H9 (cell line): Measurements from ENCODE around the gene FGF22. TPM values are rescaled to one million over a fixed set of nuclear protein-coding genes. Genes with fewer than 3 reads are reported as not detected.

Experiments
- DNase-seq: peaks from one replicate; pipeline ENCODE4 v3.0.0-alpha.2; 2017
- H2AFZ ChIP-seq: one replicate; pipeline ENCODE4 v1.6.1; 2013; ENCODE audit warnings: mild to moderate bottlenecking, low read length, control low read depth, moderate library complexity
- H2AK5ac ChIP-seq: 2 replicates; pipeline ENCODE4 v1.6.1; 2013; ENCODE audit warnings: low read length, control low read depth, mixed read lengths; ENCODE audit not compliant: insufficient read length
- H2BK120ac ChIP-seq: one replicate; pipeline ENCODE4 v1.6.1; 2013; ENCODE audit warnings: low read depth, mild to moderate bottlenecking, low read length, control low read depth, inconsistent platforms; ENCODE audit not compliant: poor library complexity, severe bottlenecking
- H2BK12ac ChIP-seq: 2 replicates; pipeline ENCODE4 v1.6.1; 2013; ENCODE audit warnings: low read length, control low read depth, mixed read lengths, low read depth; ENCODE audit not compliant: insufficient read length
- H2BK15ac ChIP-seq: 2 replicates; pipeline ENCODE4 v1.6.1; 2013; ENCODE audit warnings: low read depth, low read length, control low read depth
- H2BK20ac ChIP-seq: one replicate; pipeline ENCODE4 v1.6.1; 2013; ENCODE audit warnings: low read depth, mild to moderate bottlenecking, low read length, control low read depth, inconsistent platforms; ENCODE audit not compliant: poor library complexity, severe bottlenecking
- H2BK5ac ChIP-seq: 2 replicates; pipeline ENCODE4 v1.6.1; 2013; ENCODE audit warnings: low read length, control low read depth, mixed read lengths; ENCODE audit not compliant: insufficient read length
- H3K14ac ChIP-seq: 2 replicates; pipeline ENCODE4 v1.6.1; 2013; ENCODE audit warnings: low read length, control low read depth; ENCODE audit not compliant: insufficient read depth
- H3K18ac ChIP-seq: 2 replicates; pipeline ENCODE4 v1.6.1; 2013; ENCODE audit warnings: low read depth, mild to moderate bottlenecking, mixed read lengths, low read length, control low read depth; ENCODE audit not compliant: insufficient read length
- H3K23ac ChIP-seq: 2 replicates; pipeline ENCODE4 v1.6.1; 2013; ENCODE audit warnings: low read length, control low read depth, mixed read lengths, low read depth; ENCODE audit not compliant: insufficient read length
- H3K23me2 ChIP-seq: 2 replicates; pipeline ENCODE4 v1.6.1; 2013; ENCODE audit warnings: low read depth, mild to moderate bottlenecking, mixed read lengths, low read length, control low read depth; ENCODE audit not compliant: insufficient read length, poor library complexity, severe bottlenecking
- H3K27ac ChIP-seq: 2 replicates; pipeline ENCODE4 v1.5.1; 2013; ENCODE audit warnings: low read length, control low read depth, mixed read lengths, low read depth; ENCODE audit not compliant: insufficient read length
- H3K27me3 ChIP-seq: 2 replicates; pipeline ENCODE4 v1.6.1; 2013; ENCODE audit warnings: low read length, control low read depth, inconsistent platforms; ENCODE audit not compliant: insufficient read depth
- H3K4ac ChIP-seq: 2 replicates; pipeline ENCODE4 v1.6.1; 2013; ENCODE audit warnings: low read depth, mild to moderate bottlenecking, control low read depth, inconsistent platforms, low read length, moderate library complexity
- H3K4me1 ChIP-seq: 2 replicates; pipeline ENCODE4 v1.6.1; 2013; ENCODE audit warnings: low read length, control low read depth, inconsistent platforms; ENCODE audit not compliant: insufficient read depth
- H3K4me2 ChIP-seq: 2 replicates; pipeline ENCODE4 v1.6.1; 2013; ENCODE audit warnings: low read length, control low read depth, mixed read lengths; ENCODE audit not compliant: insufficient read length, insufficient read depth
- H3K56ac ChIP-seq: 2 replicates; pipeline ENCODE4 v1.6.1; 2013; ENCODE audit warnings: low read depth, mild to moderate bottlenecking, mixed read lengths, low read length, control low read depth; ENCODE audit not compliant: insufficient read length
- H3K79me1 ChIP-seq: 2 replicates; pipeline ENCODE4 v1.6.1; 2013; ENCODE audit warnings: low read depth, mild to moderate bottlenecking, moderate library complexity, low read length, control low read depth, inconsistent platforms; ENCODE audit not compliant: insufficient read depth, poor library complexity, severe bottlenecking
- H3K79me2 ChIP-seq: 2 replicates; pipeline ENCODE4 v1.6.1; 2013; ENCODE audit warnings: low read length, control low read depth, inconsistent platforms; ENCODE audit not compliant: insufficient read depth
- H3K9ac ChIP-seq: 2 replicates; pipeline ENCODE4 v1.6.1; 2013; ENCODE audit warnings: low read length, control low read depth, mixed read lengths; ENCODE audit not compliant: insufficient read length; ENCODE audit errors: extremely low read depth
- H3K9me3 ChIP-seq: one replicate; pipeline ENCODE4 v1.6.1; 2013; ENCODE audit warnings: low read depth, low read length, inconsistent platforms; ENCODE audit not compliant: control insufficient read depth
- H3T11ph ChIP-seq: one replicate; pipeline ENCODE4 v1.6.1; 2013; ENCODE audit warnings: mild to moderate bottlenecking, low read length, control low read depth, inconsistent platforms
- H4K20me1 ChIP-seq: one replicate; pipeline ENCODE4 v1.6.1; 2013; ENCODE audit not compliant: control insufficient read depth, insufficient read length, insufficient read depth
- H4K5ac ChIP-seq: 2 replicates; pipeline ENCODE4 v1.6.1; 2013; ENCODE audit warnings: low read depth, mild to moderate bottlenecking, mixed read lengths, low read length, control low read depth; ENCODE audit not compliant: insufficient read length
- H4K8ac ChIP-seq: replicated peaks from 2 replicates; pipeline ENCODE4 v1.6.1; 2013; ENCODE audit warnings: low read length, control low read depth, mixed read lengths, low read depth; ENCODE audit not compliant: insufficient read length
- H4K91ac ChIP-seq: 2 replicates; pipeline ENCODE4 v1.6.1; 2013; ENCODE audit warnings: low read depth, mild to moderate bottlenecking, moderate library complexity, mixed read lengths, low read length, control low read depth; ENCODE audit not compliant: insufficient read length
- H3K27ac Mint-ChIP-seq, 3 experiments: 2 replicates in 2 of 3; 3 replicates in 1 of 3; pipeline ENCODE4 v1.8.0; 2020 to 2021; ENCODE audit warnings: mixed read lengths in 3 of 3, mild to moderate bottlenecking in 1 of 3, moderate library complexity in 1 of 3
- H3K27me3 Mint-ChIP-seq: 2 replicates; pipeline ENCODE4 v1.8.0; 2021; ENCODE audit warnings: low read depth, mild to moderate bottlenecking, moderate library complexity, mixed read lengths
- H3K36me3 Mint-ChIP-seq, 3 experiments: 2 replicates in 2 of 3; 3 replicates in 1 of 3; pipeline ENCODE4 v1.8.0; 2020 to 2021; ENCODE audit warnings: low read depth in 3 of 3, mixed read lengths in 3 of 3; ENCODE audit not compliant: insufficient read depth in 1 of 3
- H3K4me1 Mint-ChIP-seq, 2 experiments: 2 replicates each; pipeline ENCODE4 v1.8.0; 2020; ENCODE audit warnings: mixed read lengths in 2 of 2
- H3K4me3 Mint-ChIP-seq, 2 experiments: 2 replicates in 1 of 2; 3 replicates in 1 of 2; pipeline ENCODE4 v1.8.0; 2020 to 2021; ENCODE audit warnings: mild to moderate bottlenecking in 2 of 2, mixed read lengths in 2 of 2, moderate library complexity in 1 of 2
- H3K9me3 Mint-ChIP-seq, 2 experiments: 2 replicates in 1 of 2; 3 replicates in 1 of 2; pipeline ENCODE4 v1.8.0; 2020; ENCODE audit warnings: mild to moderate bottlenecking in 2 of 2, mixed read lengths in 2 of 2, moderate library complexity in 1 of 2
- WGBS: extraction: QIAGEN DNeasy Blood & Tissue Kit; methylation state at CpG from one replicate; pipeline ENCODE4 v1.1.7; 2013; ENCODE audit warnings: missing lambda C conversion rate, low lambda C conversion rate, mixed read lengths; ENCODE audit not compliant: insufficient read length; ENCODE audit errors: extremely low coverage; 5-methylcytosine and 5-hydroxymethylcytosine counted together
- total RNA-seq: library from RNA; stranded (reverse); gene quantifications from 2 replicates; pipeline ENCODE4 v1.2.1, GENCODE V29; 2021
- TF ChIP-seq, protein P1 (sequence below): fragments of 200-600 bp; sonication (generic); conservative IDR thresholded peaks from 3 replicates; pipeline ENCODE4 v1.8.0; 2021; ENCODE audit warnings: antibody characterized with exemption, mild to moderate bottlenecking

FGF22 gene
- total RNA-seq, 1 experiment from 2014 or later = 0.72 TPM

DNA sequence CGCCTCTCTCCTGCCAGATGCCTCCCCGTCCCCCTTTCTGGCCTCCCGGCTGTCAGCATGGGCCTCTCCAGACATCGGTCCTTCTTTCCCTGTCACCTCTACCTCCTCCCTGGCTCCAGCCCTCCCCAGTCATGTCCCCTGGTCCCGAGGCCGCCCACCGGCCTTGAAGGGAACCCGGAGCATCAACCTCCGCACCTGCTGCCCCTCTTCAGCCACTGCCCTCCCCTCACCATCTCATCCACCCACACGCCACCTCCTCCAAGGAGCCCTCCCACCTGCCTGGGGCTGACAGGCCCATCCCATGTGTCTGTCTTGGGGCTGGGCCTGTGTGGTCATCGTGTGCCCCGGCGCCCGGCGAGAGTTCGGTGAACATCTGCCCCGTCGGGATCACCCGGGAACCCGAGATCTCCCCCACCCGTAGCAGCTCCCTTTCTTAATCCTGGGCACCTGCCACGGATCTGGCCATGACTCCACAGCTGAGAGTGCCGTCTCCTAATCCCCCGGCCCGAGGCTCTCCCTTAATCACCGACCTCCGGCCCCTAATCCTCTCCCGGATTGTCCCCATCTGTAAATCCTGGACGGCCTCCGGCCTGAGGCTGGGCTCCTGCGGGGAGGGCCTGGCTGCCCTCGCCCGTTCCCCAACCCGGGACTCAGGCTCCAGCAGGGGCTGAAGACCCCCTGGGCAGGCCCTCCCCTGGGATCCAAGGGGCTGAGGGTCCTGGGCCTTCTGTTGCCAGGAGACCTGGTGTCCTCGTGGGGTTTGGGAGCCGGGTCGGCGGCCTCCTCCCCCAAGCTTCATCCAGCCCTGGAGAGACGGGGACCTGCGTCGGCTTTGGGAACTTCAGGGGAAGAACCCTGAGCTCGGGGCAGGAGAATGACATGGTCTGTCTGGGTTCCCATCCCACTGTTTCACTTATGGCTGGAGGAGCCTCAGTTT is 44.1 kb upstream of the FGF22 start:
- no peak overlapping the region for H3K27ac ChIP-seq
- H3K9ac ChIP-seq = no peak overlapping the region
- no CpG with 5 or more reads among the region's 42 CpGs for WGBS
- no peak overlapping the region for H3K23ac ChIP-seq
- no peaks in the 10 kb centered on the region for H3K23me2 ChIP-seq
- H3K4me1 ChIP-seq = no peaks in the 10 kb centered on the region
- no peak for DNase-seq
- no peak overlapping the region for H2BK120ac ChIP-seq
- Mint-ChIP-seq H3K27ac (no peak overlapping the region), H3K9me3 (peaks cover 3 to 7% of the 10 kb centered on the region in 2 experiments), H3K27me3 (peaks cover 37% of the 10 kb centered on the region), H3K36me3 (no peaks in the 10 kb centered on the region), H3K4me1 (0 out of 4 replicates have a peak, but pooled peaks cover 0 to 3% of the 10 kb centered on the region in 2 experiments), H3K4me3 (no peak overlapping the region)
- H3K4me2 ChIP-seq = no peak overlapping the region
- H4K8ac ChIP-seq = no peak overlapping the region
- no peak overlapping the region for H3K56ac ChIP-seq
- no peaks in the 10 kb centered on the region for H3K79me1 ChIP-seq
- no peak overlapping the region for H4K91ac ChIP-seq
- no peak overlapping the region for H3K18ac ChIP-seq
- H2AK5ac ChIP-seq = no peak overlapping the region
- H3T11ph ChIP-seq = no peak overlapping the region
- H3K4ac ChIP-seq = no peak overlapping the region
- peaks cover 3% of the 10 kb centered on the region for H4K20me1 ChIP-seq
- H3K9me3 ChIP-seq = no peaks in the 10 kb centered on the region
- H3K27me3 ChIP-seq = peaks cover 5% of the 10 kb centered on the region; the same call in 1 of the 2 replicates
- H3K79me2 ChIP-seq = no peaks in the 10 kb centered on the region
- no peak overlapping the region for H2BK12ac ChIP-seq
- H2BK5ac ChIP-seq = no peak overlapping the region
- no peak overlapping the region for H4K5ac ChIP-seq
- TF ChIP-seq, protein P1, sequence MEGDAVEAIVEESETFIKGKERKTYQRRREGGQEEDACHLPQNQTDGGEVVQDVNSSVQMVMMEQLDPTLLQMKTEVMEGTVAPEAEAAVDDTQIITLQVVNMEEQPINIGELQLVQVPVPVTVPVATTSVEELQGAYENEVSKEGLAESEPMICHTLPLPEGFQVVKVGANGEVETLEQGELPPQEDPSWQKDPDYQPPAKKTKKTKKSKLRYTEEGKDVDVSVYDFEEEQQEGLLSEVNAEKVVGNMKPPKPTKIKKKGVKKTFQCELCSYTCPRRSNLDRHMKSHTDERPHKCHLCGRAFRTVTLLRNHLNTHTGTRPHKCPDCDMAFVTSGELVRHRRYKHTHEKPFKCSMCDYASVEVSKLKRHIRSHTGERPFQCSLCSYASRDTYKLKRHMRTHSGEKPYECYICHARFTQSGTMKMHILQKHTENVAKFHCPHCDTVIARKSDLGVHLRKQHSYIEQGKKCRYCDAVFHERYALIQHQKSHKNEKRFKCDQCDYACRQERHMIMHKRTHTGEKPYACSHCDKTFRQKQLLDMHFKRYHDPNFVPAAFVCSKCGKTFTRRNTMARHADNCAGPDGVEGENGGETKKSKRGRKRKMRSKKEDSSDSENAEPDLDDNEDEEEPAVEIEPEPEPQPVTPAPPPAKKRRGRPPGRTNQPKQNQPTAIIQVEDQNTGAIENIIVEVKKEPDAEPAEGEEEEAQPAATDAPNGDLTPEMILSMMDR = no peak
- H2BK15ac ChIP-seq = no peak overlapping the region
- H3K14ac ChIP-seq = no peak overlapping the region; the same call in 1 of the 2 replicates
- no peak overlapping the region for H2AFZ ChIP-seq
- H2BK20ac ChIP-seq = no peak overlapping the region
